ENCODE data around the gene EDC3. TPM values are rescaled to one million over a fixed set of nuclear protein-coding genes. Genes with fewer than 3 reads are reported as not detected.

EDC3 gene
- total and polyA plus RNA-seq, 9 of the 15 experiments (the other 6 are each of a cell fraction or from before 2014, with no cell fraction given) = 11.7 to 63.9 (median 32.8) TPM

GRCh38 chr15:74664028-74664616, 31.7 kb downstream of the EDC3 start:
- intact Hi-C loops (cut with micrococcal nuclease) (no loop called here), in situ Hi-C loops (cut with MboI) (no loop called here)
- no peaks in the 10 kb centered on the region for H4K20me1 ChIP-seq (replicated peaks; ENCODE audit: control insufficient read depth, insufficient read depth, low read length)
- H3K9ac ChIP-seq (ENCODE audit: insufficient read depth in 1 of 2, low read depth in 2 of 2, low read length in 2 of 2) = no peak overlapping the region
- no peaks in the 10 kb centered on the region for H3K4me1 ChIP-seq (replicated peaks in 1 of 2; ENCODE audit: control insufficient read depth in 2 of 2, insufficient read depth in 2 of 2, low read length in 2 of 2)
- H3K9me3 ChIP-seq (replicated peaks; ENCODE audit: control insufficient read depth, insufficient read depth, low read depth, low read length) = no peaks in the 10 kb centered on the region
- DNase-seq (ENCODE audit: extremely low read depth in 1 of 4, low spot score in 3 of 4) = no peak
- H3K79me2 ChIP-seq (ENCODE audit: control insufficient read depth, insufficient read depth, low read length) = peaks cover 5% of the 10 kb centered on the region; the same call in 1 of the 3 replicates
- TF ChIP-seq NCOR1 (IDR thresholded peaks at IDR 0.05) (no peak), ESRRA (IDR thresholded peaks at IDR 0.05; ENCODE audit: borderline replicate concordance, low read depth) (no peak), ZBTB5 (IDR thresholded peaks at IDR 0.05) (no peak), BRD4 (IDR thresholded peaks at IDR 0.05) (no peak), ZNF511 (CRISPR knock-in tag; IDR thresholded peaks at IDR 0.05) (no peak), RBM39 (optimal IDR thresholded peaks at IDR 0.05; ENCODE audit: low read depth, low read length) (no peak), PTBP1 (IDR thresholded peaks at IDR 0.05; ENCODE audit: low read depth, low read length) (no peak)
- no peak for FAIRE-seq
- ChIA-PET POLR2A (interaction anchor here (0.7 kb wide), 1 partner anchor 17 kb away, joined by 3 read pairs; no protein-coding TSS in a partner anchor), CTCF (ENCODE audit: low intra/inter-chr PET ratio) (no interaction called here)
- H3K27me3 ChIP-seq (ENCODE audit: control insufficient read depth in 2 of 2, insufficient read depth in 2 of 2, low read length in 2 of 2) = no peaks in the 10 kb centered on the region
- H2AFZ ChIP-seq (ENCODE audit: low read depth, low read length) = no peak overlapping the region
- no peak overlapping the region for H3K27ac ChIP-seq (ENCODE audit: extremely low read depth, low read depth, low read length)
- peaks cover 6% of the 10 kb centered on the region; the same call in 1 of the 3 replicates for H3K36me3 ChIP-seq (ENCODE audit: control insufficient read depth, insufficient read depth, low read length)
- H3K4me2 ChIP-seq (ENCODE audit: insufficient read depth, low read length) = no peak overlapping the region
- no peak for ATAC-seq
- H3K9me1 ChIP-seq (ENCODE audit: control insufficient read depth, insufficient read depth, low read length) = no peaks in the 10 kb centered on the region
- BruUV-seq (replicated peaks) = no TSS peak
- 67% methylated on average over 2 of the region's 2 CpGs for WGBS (ENCODE audit: insufficient coverage, low coverage, missing lambda C conversion rate)
- no peak overlapping the region for H3K4me3 ChIP-seq

Data from K562 (cell line).